DOHH2 (cell line): ENCODE measurements around the gene ASIC5.
"Not testable (repeated sequence)": the region's sequence is repeated elsewhere in the genome, so short reads cannot be mapped to it uniquely, and the experiment has no call there.

Experiments
- H3F3A ChIP-seq: fragments of 200-600 bp; sonication (generic), shearing (Covaris generic); 2 replicates; pipeline ENCODE4 v1.6.0; 2016; ENCODE audit warnings: antibody characterized with exemption, mild to moderate bottlenecking; ENCODE audit not compliant: control insufficient read depth, insufficient read depth
- H3K27ac ChIP-seq: fragments of 200-600 bp; sonication (generic); 2 replicates; pipeline ENCODE4 v1.5.1; 2014; ENCODE audit warnings: low read depth, mild to moderate bottlenecking, low read length, moderate library complexity
- H3K27me3 ChIP-seq: fragments of 200-600 bp; sonication (generic); 2 replicates; pipeline ENCODE4 v1.6.1; 2014; ENCODE audit warnings: mild to moderate bottlenecking, low read length, mixed read lengths; ENCODE audit not compliant: control insufficient read depth
- H3K36me3 ChIP-seq: fragments of 200-600 bp; sonication (generic); 2 replicates; pipeline ENCODE4 v1.6.1; 2014; ENCODE audit warnings: mild to moderate bottlenecking, low read length, moderate library complexity, mixed read lengths; ENCODE audit not compliant: control insufficient read depth
- H3K4me1 ChIP-seq: fragments of 200-600 bp; sonication (generic); 2 replicates; pipeline ENCODE4 v1.6.1; 2014; ENCODE audit warnings: mild to moderate bottlenecking, low read length, mixed read lengths; ENCODE audit not compliant: control insufficient read depth
- H3K4me2 ChIP-seq: fragments of 200-600 bp; sonication (generic); 2 replicates; pipeline ENCODE4 v1.6.0; 2014; ENCODE audit warnings: mild to moderate bottlenecking, low read length, moderate library complexity
- H3K4me3 ChIP-seq: fragments of 200-600 bp; sonication (generic); 2 replicates; pipeline ENCODE4 v1.5.1; 2014; ENCODE audit warnings: mild to moderate bottlenecking, low read length, mixed read lengths
- H3K79me2 ChIP-seq: fragments of 200-600 bp; sonication (generic); 2 replicates; pipeline ENCODE4 v1.6.1; 2014; ENCODE audit warnings: mild to moderate bottlenecking, low read length, mixed read lengths; ENCODE audit not compliant: control insufficient read depth
- H3K9me2 ChIP-seq: fragments of 200-600 bp; sonication (generic); replicated peaks from 2 replicates; pipeline ENCODE4 v1.6.1; 2014; ENCODE audit warnings: mild to moderate bottlenecking, low read length, mixed read lengths; ENCODE audit not compliant: control insufficient read depth
- H3K9me3 ChIP-seq: fragments of 200-600 bp; sonication (generic); 2 replicates; pipeline ENCODE4 v1.6.1; 2014; ENCODE audit warnings: antibody characterized with exemption, low read length, mixed read lengths; ENCODE audit not compliant: control insufficient read depth, insufficient read depth
- H4K20me1 ChIP-seq: fragments of 200-600 bp; sonication (generic); 2 replicates; pipeline ENCODE4 v1.6.0; 2014; ENCODE audit warnings: low read depth, mild to moderate bottlenecking, antibody characterized with exemption, low read length, moderate library complexity; ENCODE audit not compliant: control insufficient read depth, insufficient read depth
- CTCF ChIP-seq: fragments of 200-600 bp; sonication (generic); IDR thresholded peaks from one replicate; pipeline ENCODE4 v1.5.1; 2014; ENCODE audit warnings: antibody characterized with exemption, mild to moderate bottlenecking, low read depth, low read length; ENCODE audit not compliant: poor library complexity, severe bottlenecking
- EZH2phosphoT487 ChIP-seq: fragments of 200-600 bp; sonication (generic); IDR thresholded peaks from 2 replicates; pipeline ENCODE4 v1.6.1; 2017; ENCODE audit warnings: borderline replicate concordance, mild to moderate bottlenecking, antibody characterized with exemption, low read length, moderate library complexity, mixed read lengths

Gene ASIC5

DNA sequence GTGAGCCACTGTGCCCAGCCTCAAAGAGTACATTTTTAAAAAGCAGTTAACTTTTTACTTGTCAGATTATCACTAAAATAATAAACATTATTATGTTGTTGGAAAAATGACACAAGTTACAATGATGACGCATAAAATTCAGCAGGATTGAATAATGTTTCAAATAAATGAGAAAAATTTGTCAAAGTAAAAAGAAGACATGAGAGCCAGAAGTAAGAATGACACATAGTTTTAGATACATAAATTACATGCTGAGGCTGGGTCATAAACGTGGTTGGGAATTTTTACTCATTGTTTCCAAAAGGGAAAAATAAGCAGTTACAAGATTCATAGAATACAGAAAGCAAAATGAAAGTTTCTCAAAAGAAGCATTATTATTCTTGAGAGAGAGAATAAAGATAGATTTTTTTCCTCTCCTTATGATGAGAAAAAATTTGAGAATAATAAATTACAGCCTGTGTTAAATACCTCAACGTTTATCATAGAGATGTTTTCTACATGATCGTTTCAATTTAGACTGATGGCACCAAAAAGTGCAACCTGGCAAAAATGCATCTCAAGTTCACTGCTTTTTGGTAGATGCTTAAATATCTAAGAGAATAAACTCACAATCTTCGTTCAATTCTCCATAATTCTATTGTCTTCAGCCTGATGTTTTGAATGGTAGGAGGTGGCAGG lies 66.8 kb downstream of the ASIC5 start:
- Histone ChIP-seq H3K9me3 (no peaks in the 10 kb centered on the region), H3K36me3 (no peaks in the 10 kb centered on the region), H3F3A (no peaks in the 10 kb centered on the region), H3K4me3 (no peak overlapping the region), H4K20me1 (0 out of 2 replicates have a peak, but pooled peaks cover 3% of the 10 kb centered on the region), H3K27ac (no peak overlapping the region), H3K27me3 (no peaks in the 10 kb centered on the region), H3K4me2 (no peak overlapping the region), H3K9me2 (no peaks in the 10 kb centered on the region), H3K79me2 (no peaks in the 10 kb centered on the region), H3K4me1 (no peaks in the 10 kb centered on the region)
- TF ChIP-seq EZH2phosphoT487 (no peak), CTCF (no peak)

GRCh38 chr4:155797581-155797980 lies 68.5 kb downstream of the ASIC5 start:
- not testable (repeated sequence) for H3K36me3 ChIP-seq, H3K9me3 ChIP-seq, H3K79me2 ChIP-seq, H3K4me3 ChIP-seq, H3K4me1 ChIP-seq, H3K27ac ChIP-seq, H3F3A ChIP-seq, H3K9me2 ChIP-seq, H3K27me3 ChIP-seq, H3K4me2 ChIP-seq, H4K20me1 ChIP-seq

DNA sequence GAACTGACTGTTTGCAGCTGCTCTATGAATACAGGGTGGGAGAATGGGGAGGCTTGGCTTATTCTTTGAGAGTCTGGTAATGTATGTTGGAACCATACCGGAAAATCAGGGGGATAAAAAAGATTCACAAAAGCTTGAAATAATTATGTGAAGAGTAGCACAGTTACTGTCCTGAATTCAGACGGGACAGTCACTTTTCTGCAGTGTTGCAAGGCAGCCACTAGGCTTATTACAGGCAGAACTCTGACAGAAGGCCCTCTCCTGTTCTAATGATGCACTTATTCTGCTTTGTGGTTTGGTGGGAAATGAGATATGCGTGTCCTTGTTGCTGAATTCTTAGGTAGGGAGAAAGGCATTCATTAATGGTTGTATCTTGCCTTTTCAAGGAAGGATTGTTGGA lies 70.1 kb downstream of the ASIC5 start:
- Histone ChIP-seq H3K79me2 (no peaks in the 10 kb centered on the region), H3K9me3 (no peaks in the 10 kb centered on the region), H3K9me2 (no peaks in the 10 kb centered on the region), H3K36me3 (no peaks in the 10 kb centered on the region), H3K4me3 (no peak overlapping the region), H3K27me3 (no peaks in the 10 kb centered on the region), H4K20me1 (0 out of 2 replicates have a peak, but pooled peaks cover 3% of the 10 kb centered on the region), H3K4me2 (no peak overlapping the region), H3K4me1 (no peaks in the 10 kb centered on the region), H3F3A (no peaks in the 10 kb centered on the region), H3K27ac (no peak overlapping the region)
- TF ChIP-seq CTCF, result peak; percentile 42
- TF ChIP-seq EZH2phosphoT487, result no peak

- no peaks in the 10 kb centered on the region for H3K36me3 ChIP-seq
- TF ChIP-seq CTCF (no peak), EZH2phosphoT487 (no peak)
- no peak overlapping the region for H3K27ac ChIP-seq
- H3K9me3 ChIP-seq, result no peaks in the 10 kb centered on the region
- H3K27me3 ChIP-seq, result no peaks in the 10 kb centered on the region
- no peak overlapping the region for H3K4me3 ChIP-seq
- no peaks in the 10 kb centered on the region for H3K79me2 ChIP-seq
- H3K9me2 ChIP-seq, result no peaks in the 10 kb centered on the region
- H3K4me1 ChIP-seq, result no peaks in the 10 kb centered on the region
- H3K4me2 ChIP-seq, result no peak overlapping the region
- H3F3A ChIP-seq, result no peaks in the 10 kb centered on the region
- H4K20me1 ChIP-seq, result 0 out of 2 replicates have a peak, but pooled peaks cover 3% of the 10 kb centered on the region
Measured at GRCh38 chr4:155794589-155795236, 71.4 kb downstream of the ASIC5 start.
